Body of pancreas (tissue), 4 donors: Measurements from ENCODE around the gene CDK5RAP2.

Experiments
- CTCF ChIP-seq, 7 experiments: fragments of 450-650 bp in 4 of 7; fragments of 200-600 bp in 3 of 7; sonication (generic) in 3 of 7; IDR thresholded peaks; one replicate each; pipeline ENCODE4 v1.5.1; 2016 to 2019; ENCODE audit warnings: antibody characterized with exemption in 7 of 7
- POLR2A ChIP-seq, 3 donors: fragments of 450-650 bp; IDR thresholded peaks; one replicate each; pipeline ENCODE4 v1.6.1; 2016; ENCODE audit warnings: antibody characterized with exemption in 3 of 3, mild to moderate bottlenecking in 2 of 3

GRCh38 chr9:120603010-120603409, 23.0 kb upstream of the CDK5RAP2 start:
- TF ChIP-seq POLR2A (IDR thresholded peaks at IDR 0.05) (no peak), CTCF (IDR thresholded peaks at IDR 0.05) (no peak)
